H9 (cell line): ENCODE measurements around the gene GALR3. TPM values are rescaled to one million over a fixed set of nuclear protein-coding genes. Genes with fewer than 3 reads are reported as not detected.

Experiments used
- DNase-seq: peaks from one replicate; pipeline ENCODE4 v3.0.0-alpha.2; 2017
- H2AFZ ChIP-seq: one replicate; pipeline ENCODE4 v1.6.1; 2013; ENCODE audit warnings: mild to moderate bottlenecking, low read length, control low read depth, moderate library complexity
- H2AK5ac ChIP-seq: 2 replicates; pipeline ENCODE4 v1.6.1; 2013; ENCODE audit warnings: low read length, control low read depth, mixed read lengths; ENCODE audit not compliant: insufficient read length
- H2BK120ac ChIP-seq: one replicate; pipeline ENCODE4 v1.6.1; 2013; ENCODE audit warnings: low read depth, mild to moderate bottlenecking, low read length, control low read depth, inconsistent platforms; ENCODE audit not compliant: poor library complexity, severe bottlenecking
- H2BK12ac ChIP-seq: 2 replicates; pipeline ENCODE4 v1.6.1; 2013; ENCODE audit warnings: low read length, control low read depth, mixed read lengths, low read depth; ENCODE audit not compliant: insufficient read length
- H2BK15ac ChIP-seq: 2 replicates; pipeline ENCODE4 v1.6.1; 2013; ENCODE audit warnings: low read depth, low read length, control low read depth
- H2BK20ac ChIP-seq: one replicate; pipeline ENCODE4 v1.6.1; 2013; ENCODE audit warnings: low read depth, mild to moderate bottlenecking, low read length, control low read depth, inconsistent platforms; ENCODE audit not compliant: poor library complexity, severe bottlenecking
- H2BK5ac ChIP-seq: 2 replicates; pipeline ENCODE4 v1.6.1; 2013; ENCODE audit warnings: low read length, control low read depth, mixed read lengths; ENCODE audit not compliant: insufficient read length
- H3K14ac ChIP-seq: 2 replicates; pipeline ENCODE4 v1.6.1; 2013; ENCODE audit warnings: low read length, control low read depth; ENCODE audit not compliant: insufficient read depth
- H3K18ac ChIP-seq: 2 replicates; pipeline ENCODE4 v1.6.1; 2013; ENCODE audit warnings: low read depth, mild to moderate bottlenecking, mixed read lengths, low read length, control low read depth; ENCODE audit not compliant: insufficient read length
- H3K23ac ChIP-seq: 2 replicates; pipeline ENCODE4 v1.6.1; 2013; ENCODE audit warnings: low read length, control low read depth, mixed read lengths, low read depth; ENCODE audit not compliant: insufficient read length
- H3K23me2 ChIP-seq: 2 replicates; pipeline ENCODE4 v1.6.1; 2013; ENCODE audit warnings: low read depth, mild to moderate bottlenecking, mixed read lengths, low read length, control low read depth; ENCODE audit not compliant: insufficient read length, poor library complexity, severe bottlenecking
- H3K27ac ChIP-seq: 2 replicates; pipeline ENCODE4 v1.5.1; 2013; ENCODE audit warnings: low read length, control low read depth, mixed read lengths, low read depth; ENCODE audit not compliant: insufficient read length
- H3K27me3 ChIP-seq: 2 replicates; pipeline ENCODE4 v1.6.1; 2013; ENCODE audit warnings: low read length, control low read depth, inconsistent platforms; ENCODE audit not compliant: insufficient read depth
- H3K4ac ChIP-seq: 2 replicates; pipeline ENCODE4 v1.6.1; 2013; ENCODE audit warnings: low read depth, mild to moderate bottlenecking, control low read depth, inconsistent platforms, low read length, moderate library complexity
- H3K4me1 ChIP-seq: 2 replicates; pipeline ENCODE4 v1.6.1; 2013; ENCODE audit warnings: low read length, control low read depth, inconsistent platforms; ENCODE audit not compliant: insufficient read depth
- H3K4me2 ChIP-seq: 2 replicates; pipeline ENCODE4 v1.6.1; 2013; ENCODE audit warnings: low read length, control low read depth, mixed read lengths; ENCODE audit not compliant: insufficient read length, insufficient read depth
- H3K56ac ChIP-seq: 2 replicates; pipeline ENCODE4 v1.6.1; 2013; ENCODE audit warnings: low read depth, mild to moderate bottlenecking, mixed read lengths, low read length, control low read depth; ENCODE audit not compliant: insufficient read length
- H3K79me1 ChIP-seq: 2 replicates; pipeline ENCODE4 v1.6.1; 2013; ENCODE audit warnings: low read depth, mild to moderate bottlenecking, moderate library complexity, low read length, control low read depth, inconsistent platforms; ENCODE audit not compliant: insufficient read depth, poor library complexity, severe bottlenecking
- H3K79me2 ChIP-seq: 2 replicates; pipeline ENCODE4 v1.6.1; 2013; ENCODE audit warnings: low read length, control low read depth, inconsistent platforms; ENCODE audit not compliant: insufficient read depth
- H3K9ac ChIP-seq: 2 replicates; pipeline ENCODE4 v1.6.1; 2013; ENCODE audit warnings: low read length, control low read depth, mixed read lengths; ENCODE audit not compliant: insufficient read length; ENCODE audit errors: extremely low read depth
- H3K9me3 ChIP-seq: one replicate; pipeline ENCODE4 v1.6.1; 2013; ENCODE audit warnings: low read depth, low read length, inconsistent platforms; ENCODE audit not compliant: control insufficient read depth
- H3T11ph ChIP-seq: one replicate; pipeline ENCODE4 v1.6.1; 2013; ENCODE audit warnings: mild to moderate bottlenecking, low read length, control low read depth, inconsistent platforms
- H4K20me1 ChIP-seq: one replicate; pipeline ENCODE4 v1.6.1; 2013; ENCODE audit not compliant: control insufficient read depth, insufficient read length, insufficient read depth
- H4K5ac ChIP-seq: 2 replicates; pipeline ENCODE4 v1.6.1; 2013; ENCODE audit warnings: low read depth, mild to moderate bottlenecking, mixed read lengths, low read length, control low read depth; ENCODE audit not compliant: insufficient read length
- H4K8ac ChIP-seq: replicated peaks from 2 replicates; pipeline ENCODE4 v1.6.1; 2013; ENCODE audit warnings: low read length, control low read depth, mixed read lengths, low read depth; ENCODE audit not compliant: insufficient read length
- H4K91ac ChIP-seq: 2 replicates; pipeline ENCODE4 v1.6.1; 2013; ENCODE audit warnings: low read depth, mild to moderate bottlenecking, moderate library complexity, mixed read lengths, low read length, control low read depth; ENCODE audit not compliant: insufficient read length
- H3K27ac Mint-ChIP-seq, 3 experiments: 2 replicates in 2 of 3; 3 replicates in 1 of 3; pipeline ENCODE4 v1.8.0; 2020 to 2021; ENCODE audit warnings: mixed read lengths in 3 of 3, mild to moderate bottlenecking in 1 of 3, moderate library complexity in 1 of 3
- H3K27me3 Mint-ChIP-seq: 2 replicates; pipeline ENCODE4 v1.8.0; 2021; ENCODE audit warnings: low read depth, mild to moderate bottlenecking, moderate library complexity, mixed read lengths
- H3K36me3 Mint-ChIP-seq, 3 experiments: 2 replicates in 2 of 3; 3 replicates in 1 of 3; pipeline ENCODE4 v1.8.0; 2020 to 2021; ENCODE audit warnings: low read depth in 3 of 3, mixed read lengths in 3 of 3; ENCODE audit not compliant: insufficient read depth in 1 of 3
- H3K4me1 Mint-ChIP-seq, 2 experiments: 2 replicates each; pipeline ENCODE4 v1.8.0; 2020; ENCODE audit warnings: mixed read lengths in 2 of 2
- H3K4me3 Mint-ChIP-seq, 2 experiments: 2 replicates in 1 of 2; 3 replicates in 1 of 2; pipeline ENCODE4 v1.8.0; 2020 to 2021; ENCODE audit warnings: mild to moderate bottlenecking in 2 of 2, mixed read lengths in 2 of 2, moderate library complexity in 1 of 2
- H3K9me3 Mint-ChIP-seq, 2 experiments: 2 replicates in 1 of 2; 3 replicates in 1 of 2; pipeline ENCODE4 v1.8.0; 2020; ENCODE audit warnings: mild to moderate bottlenecking in 2 of 2, mixed read lengths in 2 of 2, moderate library complexity in 1 of 2
- CTCF ChIP-seq: fragments of 200-600 bp; sonication (generic); conservative IDR thresholded peaks from 3 replicates; pipeline ENCODE4 v1.8.0; 2021; ENCODE audit warnings: antibody characterized with exemption, mild to moderate bottlenecking
- WGBS: extraction: QIAGEN DNeasy Blood & Tissue Kit; methylation state at CpG from one replicate; pipeline ENCODE4 v1.1.7; 2013; ENCODE audit warnings: missing lambda C conversion rate, low lambda C conversion rate, mixed read lengths; ENCODE audit not compliant: insufficient read length; ENCODE audit errors: extremely low coverage; 5-methylcytosine and 5-hydroxymethylcytosine counted together
- total RNA-seq: library from RNA; stranded (reverse); gene quantifications from 2 replicates; pipeline ENCODE4 v1.2.1, GENCODE V29; 2021

The GALR3 gene
- total RNA-seq, 1 experiment from 2014 or later, result 0.59 TPM

GRCh38 chr22:37792494-37792893 is 30.7 kb upstream of the GALR3 start:
- no peak overlapping the region for H3K4me2 ChIP-seq
- no peak overlapping the region for H3K23ac ChIP-seq
- no peaks in the 10 kb centered on the region for H3K23me2 ChIP-seq
- no peak overlapping the region for H2AK5ac ChIP-seq
- H2BK12ac ChIP-seq, result no peak overlapping the region
- no peak overlapping the region for H3K4ac ChIP-seq
- no peak overlapping the region for H2AFZ ChIP-seq
- no peak overlapping the region for H2BK20ac ChIP-seq
- H3K4me3 Mint-ChIP-seq, result no peak overlapping the region
- no peaks in the 10 kb centered on the region for H3K79me2 ChIP-seq
- no peaks in the 10 kb centered on the region for H3K9me3 ChIP-seq
- DNase-seq, result no peak
- no CpG with 5 or more reads among the region's 6 CpGs for WGBS
- H3K27me3 ChIP-seq, result no peaks in the 10 kb centered on the region; the same call in 1 of the 2 replicates
- no peaks in the 10 kb centered on the region for H4K20me1 ChIP-seq
- no peaks in the 10 kb centered on the region for H3K9me3 Mint-ChIP-seq
- H3K27ac ChIP-seq, result no peak overlapping the region
- H3K9ac ChIP-seq, result no peak overlapping the region
- no peak for TF ChIP-seq CTCF
- no peak overlapping the region for H2BK15ac ChIP-seq
- H3K79me1 ChIP-seq, result no peaks in the 10 kb centered on the region
- H3K56ac ChIP-seq, result no peak overlapping the region
- no peak overlapping the region for H4K8ac ChIP-seq
- H2BK120ac ChIP-seq, result no peak overlapping the region
- no peak overlapping the region for H3K14ac ChIP-seq
- 0 out of 4 replicates have a peak, but pooled peaks cover 0 to 3% of the 10 kb centered on the region in 2 experiments for H3K4me1 Mint-ChIP-seq
- H3K27ac Mint-ChIP-seq, result no peak overlapping the region
- peaks cover 48% of the 10 kb centered on the region for H3K27me3 Mint-ChIP-seq
- no peak overlapping the region for H3T11ph ChIP-seq
- H3K18ac ChIP-seq, result no peak overlapping the region
- no peaks in the 10 kb centered on the region for H3K36me3 Mint-ChIP-seq
- no peaks in the 10 kb centered on the region for H3K4me1 ChIP-seq
- no peak overlapping the region for H4K5ac ChIP-seq
- H2BK5ac ChIP-seq, result no peak overlapping the region
- no peak overlapping the region for H4K91ac ChIP-seq
